DND-41 (cell line): ENCODE data around the gene SPO11.
"Not testable (repeated sequence)": the region's sequence is repeated elsewhere in the genome, so short reads cannot be mapped to it uniquely, and the experiment has no call there.

Experiments
- ATAC-seq: fragments of 200-7000 bp; cut with Tn5 transposase; 3 replicates; pipeline ENCODE4 v1.9.1; 2021; ENCODE audit warnings: low read depth; ENCODE audit not compliant: insufficient read depth
- DNase-seq: peaks from one replicate; pipeline ENCODE4 v3.0.0-alpha.2; 2020
- H2AFZ ChIP-seq: 2 replicates; pipeline ENCODE4 v1.6.0; 2012; ENCODE audit warnings: low read depth, low read length
- H3K27ac ChIP-seq: 2 replicates; pipeline ENCODE4 v1.5.1; 2012; ENCODE audit warnings: low read length, inconsistent platforms
- H3K27me3 ChIP-seq: fragments of 200-600 bp; sonication (generic); 2 replicates; pipeline ENCODE4 v1.6.0; 2012; ENCODE audit warnings: low read length, mild to moderate bottlenecking, inconsistent platforms; ENCODE audit not compliant: insufficient read depth, poor library complexity
- H3K36me3 ChIP-seq: 2 replicates; pipeline ENCODE4 v1.5.1; 2012; ENCODE audit warnings: low read length, inconsistent platforms; ENCODE audit not compliant: insufficient read depth
- H3K4me1 ChIP-seq: 2 replicates; pipeline ENCODE4 v1.5.1; 2012; ENCODE audit warnings: mild to moderate bottlenecking, low read length; ENCODE audit not compliant: insufficient read depth
- H3K4me2 ChIP-seq: 2 replicates; pipeline ENCODE4 v1.6.0; 2012; ENCODE audit warnings: mild to moderate bottlenecking, moderate library complexity, low read length, inconsistent platforms; ENCODE audit not compliant: insufficient read depth
- H3K4me3 ChIP-seq, 2 experiments: fragments of 200-600 bp in 1 of 2; shearing (Covaris generic) in 1 of 2; 2 replicates each; pipeline ENCODE4 v1.5.1; 2012 to 2016; ENCODE audit warnings: inconsistent platforms in 2 of 2, low read length in 2 of 2, mild to moderate bottlenecking in 2 of 2, low read depth in 1 of 2, moderate library complexity in 1 of 2
- H3K79me2 ChIP-seq: 2 replicates; pipeline ENCODE4 v1.6.0; 2012; ENCODE audit warnings: low read length, inconsistent platforms; ENCODE audit not compliant: insufficient read depth
- H3K9ac ChIP-seq: 2 replicates; pipeline ENCODE4 v1.6.0; 2012; ENCODE audit warnings: low read depth, mild to moderate bottlenecking, inconsistent platforms, low read length, moderate library complexity
- H3K9me3 ChIP-seq: 2 replicates; pipeline ENCODE4 v1.5.1; 2012; ENCODE audit warnings: low read length, moderate library complexity, mild to moderate bottlenecking, inconsistent platforms; ENCODE audit not compliant: insufficient read depth, severe bottlenecking
- H4K20me1 ChIP-seq: 2 replicates; pipeline ENCODE4 v1.6.0; 2012; ENCODE audit warnings: low read length; ENCODE audit not compliant: insufficient read depth
- EZH2 ChIP-seq: IDR thresholded peaks from 3 replicates; pipeline ENCODE4 v1.6.1; 2012; ENCODE audit warnings: borderline replicate concordance, low read depth, mild to moderate bottlenecking, moderate library complexity, low read length, inconsistent platforms; ENCODE audit not compliant: severe bottlenecking
- TF ChIP-seq, protein P1 (sequence below): IDR thresholded peaks from 2 replicates; pipeline ENCODE4 v1.5.1; 2012; ENCODE audit warnings: borderline replicate concordance, low read length, moderate library complexity, mild to moderate bottlenecking; ENCODE audit not compliant: poor library complexity, severe bottlenecking; ENCODE audit errors: extremely low read depth

The SPO11 gene

DNA sequence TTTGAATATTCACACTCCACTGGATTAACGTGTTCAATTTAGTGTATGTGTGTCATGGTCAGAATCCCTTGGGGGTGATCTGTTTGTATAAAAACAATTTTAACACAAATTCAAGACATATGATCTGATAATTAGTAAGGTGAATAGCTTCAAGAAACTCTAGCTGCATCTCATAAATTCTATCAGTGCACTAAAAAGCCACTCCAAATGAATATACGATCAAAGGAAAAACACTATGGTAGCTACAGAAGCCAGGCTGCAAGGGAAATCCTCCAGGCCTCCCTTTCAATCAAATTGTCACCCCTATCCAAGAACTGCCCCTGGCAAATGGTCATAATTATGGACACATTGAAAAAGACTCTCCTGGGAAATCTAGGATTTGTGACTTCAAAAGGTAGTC, 12.1 kb downstream of the SPO11 start:
- ATAC-seq (no peak), DNase-seq (no peak)
- Histone ChIP-seq H3K4me2 (no peak overlapping the region), H3K4me1 (no peaks in the 10 kb centered on the region), H3K27me3 (peaks cover 14% of the 10 kb centered on the region), H3K9ac (no peak overlapping the region), H3K4me3 (no peak overlapping the region), H4K20me1 (no peaks in the 10 kb centered on the region), H3K27ac (no peak overlapping the region), H3K9me3 (no peaks in the 10 kb centered on the region), H3K79me2 (no peaks in the 10 kb centered on the region), H2AFZ (no peak overlapping the region), H3K36me3 (no peaks in the 10 kb centered on the region)
- TF ChIP-seq EZH2, result no peak
- TF ChIP-seq, protein P1, sequence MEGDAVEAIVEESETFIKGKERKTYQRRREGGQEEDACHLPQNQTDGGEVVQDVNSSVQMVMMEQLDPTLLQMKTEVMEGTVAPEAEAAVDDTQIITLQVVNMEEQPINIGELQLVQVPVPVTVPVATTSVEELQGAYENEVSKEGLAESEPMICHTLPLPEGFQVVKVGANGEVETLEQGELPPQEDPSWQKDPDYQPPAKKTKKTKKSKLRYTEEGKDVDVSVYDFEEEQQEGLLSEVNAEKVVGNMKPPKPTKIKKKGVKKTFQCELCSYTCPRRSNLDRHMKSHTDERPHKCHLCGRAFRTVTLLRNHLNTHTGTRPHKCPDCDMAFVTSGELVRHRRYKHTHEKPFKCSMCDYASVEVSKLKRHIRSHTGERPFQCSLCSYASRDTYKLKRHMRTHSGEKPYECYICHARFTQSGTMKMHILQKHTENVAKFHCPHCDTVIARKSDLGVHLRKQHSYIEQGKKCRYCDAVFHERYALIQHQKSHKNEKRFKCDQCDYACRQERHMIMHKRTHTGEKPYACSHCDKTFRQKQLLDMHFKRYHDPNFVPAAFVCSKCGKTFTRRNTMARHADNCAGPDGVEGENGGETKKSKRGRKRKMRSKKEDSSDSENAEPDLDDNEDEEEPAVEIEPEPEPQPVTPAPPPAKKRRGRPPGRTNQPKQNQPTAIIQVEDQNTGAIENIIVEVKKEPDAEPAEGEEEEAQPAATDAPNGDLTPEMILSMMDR, result no peak

DNA sequence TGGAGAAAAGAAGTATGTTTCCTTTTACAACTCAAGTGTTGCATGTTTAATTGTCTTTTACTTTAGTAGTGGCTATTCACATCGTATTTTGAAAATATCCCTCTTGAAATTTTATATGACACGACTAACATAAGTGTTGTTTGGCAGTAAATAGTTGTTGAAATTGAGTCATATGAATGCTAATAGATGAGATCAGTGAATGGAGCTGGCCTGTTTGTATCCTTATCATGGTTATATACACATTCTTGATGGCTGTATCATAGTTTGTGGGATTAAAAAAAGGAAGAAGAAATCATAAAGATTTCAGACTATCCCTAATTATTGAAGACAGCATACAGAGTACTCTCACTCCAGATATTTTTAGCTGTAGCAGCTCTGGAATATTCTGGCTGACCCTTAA, 13.2 kb downstream of the SPO11 start:
- H2AFZ ChIP-seq, result no peak overlapping the region
- DNase-seq (no peak), ATAC-seq (no peak)
- H3K9ac ChIP-seq, result no peak overlapping the region
- no peak overlapping the region for H3K4me3 ChIP-seq
- H3K9me3 ChIP-seq, result no peaks in the 10 kb centered on the region
- H3K27ac ChIP-seq, result no peak overlapping the region
- H3K4me1 ChIP-seq, result no peaks in the 10 kb centered on the region
- no peaks in the 10 kb centered on the region for H3K79me2 ChIP-seq
- TF ChIP-seq, protein P1, result no peak
- no peak for TF ChIP-seq EZH2
- no peak overlapping the region for H3K4me2 ChIP-seq
- no peaks in the 10 kb centered on the region for H4K20me1 ChIP-seq
- H3K36me3 ChIP-seq, result no peaks in the 10 kb centered on the region
- H3K27me3 ChIP-seq, result peaks cover 12% of the 10 kb centered on the region

DNA sequence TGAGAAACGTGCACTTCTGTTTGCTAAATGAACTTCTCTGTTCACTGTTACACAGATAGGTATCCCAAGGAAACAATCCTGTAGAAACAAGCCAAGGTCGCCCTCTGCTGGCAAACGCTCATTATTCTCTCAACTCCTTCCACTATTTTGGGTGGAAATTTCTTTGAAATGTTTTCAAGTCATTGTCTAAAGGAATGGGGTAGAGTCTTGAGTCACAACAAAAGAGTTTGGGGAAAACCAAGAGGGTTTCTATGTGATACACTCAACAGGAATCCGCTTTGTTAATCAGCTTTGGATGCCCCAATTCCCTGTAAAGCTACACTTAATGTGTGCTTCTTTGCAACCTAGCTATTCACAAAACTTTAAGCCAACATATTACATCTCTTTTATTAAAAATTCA, 16.9 kb downstream of the SPO11 start:
- peak; percentile 66 for ATAC-seq
- no peak overlapping the region for H3K27ac ChIP-seq
- H4K20me1 ChIP-seq, result peaks cover 2% of the 10 kb centered on the region
- H3K9me3 ChIP-seq, result no peaks in the 10 kb centered on the region
- H3K79me2 ChIP-seq, result peaks cover 5% of the 10 kb centered on the region
- peaks cover 6% of the 10 kb centered on the region; the same call in 1 of the 2 replicates for H3K4me1 ChIP-seq
- no peak overlapping the region for H3K4me2 ChIP-seq
- no peaks in the 10 kb centered on the region; the same call in 1 of the 2 replicates for H3K36me3 ChIP-seq
- TF ChIP-seq, protein P1, result peak; percentile 91
- no peak for TF ChIP-seq EZH2
- peak; percentile 76 for DNase-seq
- peaks cover 5% of the 10 kb centered on the region for H3K27me3 ChIP-seq
- H3K4me3 ChIP-seq, result no peak overlapping the region
- H3K9ac ChIP-seq, result no peak overlapping the region
- no peak overlapping the region for H2AFZ ChIP-seq

DNA sequence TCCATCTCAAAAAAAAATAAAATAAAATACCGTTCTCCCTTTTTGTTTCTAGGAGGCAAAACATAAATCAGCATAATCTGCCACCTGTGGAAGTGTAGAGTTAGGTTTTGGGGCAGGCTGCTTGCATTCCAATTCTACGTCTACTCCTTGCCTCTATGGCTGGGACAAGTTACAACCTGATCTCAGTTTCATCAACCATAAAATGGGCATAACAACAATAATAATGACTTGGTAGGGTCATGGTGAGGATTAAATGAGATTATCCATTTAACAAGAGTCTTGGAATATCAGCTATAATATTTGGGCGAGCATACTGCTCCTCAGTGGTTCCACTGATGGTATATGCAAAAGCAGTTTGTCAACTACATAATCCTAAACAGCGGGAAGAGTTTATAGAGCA, 17.8 kb downstream of the SPO11 start:
- Histone ChIP-seq H3K79me2 (peaks cover 14% of the 10 kb centered on the region), H3K4me3 (no peak overlapping the region), H4K20me1 (peaks cover 12% of the 10 kb centered on the region), H3K4me1 (peaks cover 14% of the 10 kb centered on the region), H3K4me2 (no peak overlapping the region), H2AFZ (no peak overlapping the region), H3K36me3 (peaks cover 4% of the 10 kb centered on the region; the same call in 1 of the 2 replicates), H3K9ac (no peak overlapping the region), H3K9me3 (no peaks in the 10 kb centered on the region), H3K27me3 (peaks cover 3% of the 10 kb centered on the region), H3K27ac (no peak overlapping the region)
- ATAC-seq (no peak), DNase-seq (no peak)
- TF ChIP-seq, protein P1, result no peak
- TF ChIP-seq EZH2, result no peak

DNA sequence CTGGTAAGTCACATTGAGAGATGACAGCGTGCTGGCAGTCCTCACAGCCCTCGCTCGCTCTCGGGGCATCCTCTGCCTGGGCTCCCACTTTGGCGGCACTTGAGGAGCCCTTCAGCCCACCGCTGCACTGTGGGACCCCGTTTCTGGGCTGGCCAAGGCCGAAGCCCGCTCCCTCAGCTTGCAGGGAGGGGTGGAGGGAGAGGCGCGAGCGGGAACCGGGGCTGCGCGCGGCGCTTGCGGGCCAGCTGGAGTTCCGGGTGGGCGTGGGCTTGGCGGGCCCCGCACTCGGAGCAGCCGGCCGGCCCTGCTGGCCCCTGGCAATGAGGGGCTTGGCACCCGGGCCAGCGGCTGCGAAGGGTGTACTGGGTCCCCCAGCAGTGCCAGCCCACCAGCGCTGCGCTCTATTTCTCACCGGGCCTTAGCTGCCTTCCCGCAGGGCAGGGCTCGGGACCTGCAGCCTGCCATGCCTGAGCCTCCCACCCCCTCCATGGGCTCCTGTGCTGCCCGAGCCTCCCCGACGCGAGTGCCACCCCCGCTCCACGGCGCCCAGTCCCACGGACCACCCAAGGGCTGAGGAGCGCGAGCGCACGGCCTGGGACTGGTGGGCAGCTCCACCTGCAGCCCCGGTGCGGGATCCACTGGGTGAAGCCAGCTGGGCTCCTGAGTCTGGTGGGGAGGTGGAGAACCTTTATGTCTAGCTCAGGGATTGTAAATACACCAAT, 18.8 kb downstream of the SPO11 start:
- not testable (repeated sequence) for H3K9ac ChIP-seq, H3K27ac ChIP-seq, H3K27me3 ChIP-seq, DNase-seq, H3K4me2 ChIP-seq, H3K9me3 ChIP-seq, H2AFZ ChIP-seq, H3K4me3 ChIP-seq, ATAC-seq
- Histone ChIP-seq H3K79me2 (peaks cover 24% of the 10 kb centered on the region), H4K20me1 (peaks cover 21% of the 10 kb centered on the region), H3K36me3 (peaks cover 13% of the 10 kb centered on the region), H3K4me1 (peaks cover 24% of the 10 kb centered on the region)
